BE2C (cell line): ENCODE data around the gene ZNF121. TPM values are rescaled to one million over a fixed set of nuclear protein-coding genes. Genes with fewer than 3 reads are reported as not detected.

Experiments
- DNase-seq: peaks from one replicate; pipeline ENCODE4 v3.0.0-alpha.2; 2020
- H3K27me3 ChIP-seq: fragments of 250-450 bp; sonication (Bioruptor Pico); 2 replicates; pipeline ENCODE4 v1.5.1; 2020; ENCODE audit warnings: mild to moderate bottlenecking
- H3K36me3 ChIP-seq: fragments of 250-450 bp; sonication (Bioruptor Pico); 2 replicates; pipeline ENCODE4 v1.5.1; 2020; ENCODE audit warnings: mild to moderate bottlenecking
- H3K4me1 ChIP-seq: fragments of 250-450 bp; sonication (Bioruptor Pico); 2 replicates; pipeline ENCODE4 v1.5.1; 2020
- H3K4me3 ChIP-seq: 2 replicates; pipeline ENCODE4 v1.5.1; 2011; ENCODE audit warnings: low read depth, low read length
- H3K9me3 ChIP-seq: fragments of 250-450 bp; sonication (Bioruptor Pico); 2 replicates; pipeline ENCODE4 v1.5.1; 2020
- CTCF ChIP-seq: IDR thresholded peaks from 2 replicates; pipeline ENCODE4 v1.5.1; 2012; ENCODE audit warnings: mild to moderate bottlenecking, low read depth, low read length
- polyA plus RNA-seq: library from polyadenylated mRNA; unstranded; fragments of >200 nt; gene quantifications from one replicate; pipeline ENCODE4 v1.2.1, GENCODE V29; 2012; ENCODE audit warnings: low read depth, missing spikeins; ENCODE audit not compliant: insufficient read length, insufficient read depth

Gene ZNF121
- 5.9 TPM for polyA plus RNA-seq

- peak; percentile 89 for DNase-seq
- 0 out of 2 replicates have a peak, but pooled peaks cover 2% of the 10 kb centered on the region for H3K9me3 ChIP-seq
- H3K4me3 ChIP-seq: peak within 1 kb of the TSS; percentile 98
- H3K4me1 ChIP-seq: no peaks in the 10 kb centered on the region
- peaks cover 8% of the 10 kb centered on the region for H3K27me3 ChIP-seq
- peaks cover 30% of the 10 kb centered on the region for H3K36me3 ChIP-seq
- no peak for TF ChIP-seq CTCF
Observed at GRCh38 chr19:9584073-9584833, at the start of gene ZNF121. Gene ZNF121 (minus strand): TSS chr19:9584504. CDS start chr19:9568097, 16,407 bp downstream.

- no peaks in the 10 kb centered on the region for H3K36me3 ChIP-seq
- H3K9me3 ChIP-seq: no peaks in the 10 kb centered on the region
- TF ChIP-seq CTCF: no peak
- no peak for DNase-seq
- H3K4me3 ChIP-seq: no peak overlapping the region
- peaks cover 5% of the 10 kb centered on the region for H3K4me1 ChIP-seq
- no peaks in the 10 kb centered on the region for H3K27me3 ChIP-seq
Observed at GRCh38 chr19:9627856-9628255, 43.6 kb upstream of the ZNF121 start.

GRCh38 chr19:9622531-9622930 is 38.2 kb upstream of the ZNF121 start:
- no peak for TF ChIP-seq CTCF
- DNase-seq: no peak
- Histone ChIP-seq H3K27me3 (no peaks in the 10 kb centered on the region), H3K36me3 (peaks cover 20% of the 10 kb centered on the region), H3K4me3 (no peak overlapping the region), H3K9me3 (no peaks in the 10 kb centered on the region), H3K4me1 (peaks cover 5% of the 10 kb centered on the region)

GRCh38 chr19:9621156-9622037 is 37.1 kb upstream of the ZNF121 start, which contains the start of gene ZNF561:
Gene ZNF561 (minus strand): TSS chr19:9621232. CDS start chr19:9619456, 1,776 bp downstream.
- TF ChIP-seq CTCF: no peak
- Histone ChIP-seq H3K4me1 (peaks cover 5% of the 10 kb centered on the region; the same call in 1 of the 2 replicates), H3K36me3 (peaks cover 28% of the 10 kb centered on the region), H3K4me3 (peak within 1 kb of the TSS; percentile 99), H3K27me3 (no peaks in the 10 kb centered on the region), H3K9me3 (no peaks in the 10 kb centered on the region)
- peak; percentile 87 for DNase-seq

GRCh38 chr19:9620842-9621155 is 36.5 kb upstream of the ZNF121 start:
- peaks cover 2% of the 10 kb centered on the region; the same call in 1 of the 2 replicates for H3K4me1 ChIP-seq
- no peaks in the 10 kb centered on the region for H3K27me3 ChIP-seq
- DNase-seq: no peak
- H3K4me3 ChIP-seq: peak overlapping the region; percentile 99
- TF ChIP-seq CTCF: no peak
- peaks cover 30% of the 10 kb centered on the region for H3K36me3 ChIP-seq
- H3K9me3 ChIP-seq: no peaks in the 10 kb centered on the region

GRCh38 chr19:9615844-9616243 is 31.5 kb upstream of the ZNF121 start:
- Histone ChIP-seq H3K4me3 (no peak overlapping the region), H3K9me3 (no peaks in the 10 kb centered on the region; the same call in none of the 2 replicates), H3K36me3 (peaks cover 80% of the 10 kb centered on the region), H3K4me1 (no peaks in the 10 kb centered on the region), H3K27me3 (no peaks in the 10 kb centered on the region)
- TF ChIP-seq CTCF: no peak
- no peak for DNase-seq
